ENCODE data around the gene PVR.
A peak's percentile ranks its signal among the peaks of the same experiment; 100 is the strongest.

PVR gene

DNA sequence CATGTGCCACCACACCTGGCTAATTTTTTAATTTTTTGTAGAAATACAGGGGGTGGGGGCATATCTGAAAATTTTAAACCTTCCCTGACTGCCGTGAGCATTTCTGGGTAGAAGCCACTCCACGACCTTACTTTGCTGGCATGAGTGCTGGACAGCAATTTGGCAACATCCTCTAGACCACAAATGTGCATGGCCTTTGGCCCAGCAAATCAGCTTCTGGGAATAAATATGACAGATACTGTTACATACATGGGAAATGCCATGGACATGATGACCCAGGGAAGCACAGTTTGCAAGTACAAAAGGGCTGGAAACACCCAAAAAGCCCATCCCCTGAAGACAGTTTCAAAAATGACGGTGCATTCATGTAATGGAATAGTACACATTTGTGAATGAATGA is 3.2 kb upstream of the PVR start:
- TF ChIP-seq, protein P1, sequence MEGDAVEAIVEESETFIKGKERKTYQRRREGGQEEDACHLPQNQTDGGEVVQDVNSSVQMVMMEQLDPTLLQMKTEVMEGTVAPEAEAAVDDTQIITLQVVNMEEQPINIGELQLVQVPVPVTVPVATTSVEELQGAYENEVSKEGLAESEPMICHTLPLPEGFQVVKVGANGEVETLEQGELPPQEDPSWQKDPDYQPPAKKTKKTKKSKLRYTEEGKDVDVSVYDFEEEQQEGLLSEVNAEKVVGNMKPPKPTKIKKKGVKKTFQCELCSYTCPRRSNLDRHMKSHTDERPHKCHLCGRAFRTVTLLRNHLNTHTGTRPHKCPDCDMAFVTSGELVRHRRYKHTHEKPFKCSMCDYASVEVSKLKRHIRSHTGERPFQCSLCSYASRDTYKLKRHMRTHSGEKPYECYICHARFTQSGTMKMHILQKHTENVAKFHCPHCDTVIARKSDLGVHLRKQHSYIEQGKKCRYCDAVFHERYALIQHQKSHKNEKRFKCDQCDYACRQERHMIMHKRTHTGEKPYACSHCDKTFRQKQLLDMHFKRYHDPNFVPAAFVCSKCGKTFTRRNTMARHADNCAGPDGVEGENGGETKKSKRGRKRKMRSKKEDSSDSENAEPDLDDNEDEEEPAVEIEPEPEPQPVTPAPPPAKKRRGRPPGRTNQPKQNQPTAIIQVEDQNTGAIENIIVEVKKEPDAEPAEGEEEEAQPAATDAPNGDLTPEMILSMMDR (conservative IDR thresholded peaks at IDR 0.05): no peak
- no peak for TF ChIP-seq ZFX (IDR thresholded peaks at IDR 0.05)
- no peak overlapping the region for H3K27ac ChIP-seq

DNA sequence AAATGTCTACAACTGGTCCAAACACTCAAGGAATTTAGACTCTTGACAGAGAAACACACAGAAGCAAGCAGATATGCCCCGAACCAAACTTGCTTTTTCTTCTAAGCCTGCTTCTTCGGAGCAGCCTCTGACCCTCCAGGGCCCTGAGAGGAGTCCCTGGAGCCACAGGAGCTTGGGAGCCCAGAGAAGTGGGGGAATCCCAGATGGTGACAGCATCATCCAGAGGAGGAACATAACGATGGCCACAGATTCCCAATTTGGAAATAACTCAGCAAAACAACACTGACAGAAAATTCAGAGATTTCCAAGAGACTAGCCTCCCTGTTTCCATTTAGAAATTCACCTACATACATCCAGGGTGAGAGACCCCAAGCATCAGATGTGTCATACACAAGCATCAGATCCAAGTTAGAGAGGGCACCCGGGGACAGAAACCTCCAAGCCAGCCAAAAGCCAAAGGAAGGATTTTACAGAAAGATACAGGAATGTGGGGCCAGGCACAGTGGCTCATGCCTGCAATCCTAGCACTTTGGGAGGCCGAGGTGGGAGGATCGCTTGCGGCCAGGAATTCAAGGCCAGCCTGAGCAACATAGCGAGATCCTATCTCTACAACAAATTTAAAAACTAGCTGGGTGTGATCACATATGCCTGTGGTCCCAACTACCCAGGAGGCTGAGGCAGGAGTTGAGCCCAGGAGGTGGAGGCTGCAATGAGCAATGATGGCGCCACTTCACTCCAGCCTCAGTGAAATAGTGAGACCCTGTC is 2.0 kb upstream of the PVR start:
- no peak for TF ChIP-seq ZFX (IDR thresholded peaks at IDR 0.05)
- TF ChIP-seq, protein P1 (conservative IDR thresholded peaks at IDR 0.05): no peak
- H3K27ac ChIP-seq: no peak overlapping the region

GRCh38 chr19:44642377-44642776 is 1.3 kb upstream of the PVR start:
- TF ChIP-seq, protein P1 (conservative IDR thresholded peaks at IDR 0.05): no peak
- no peak for TF ChIP-seq ZFX (IDR thresholded peaks at IDR 0.05)
- no peak overlapping the region for H3K27ac ChIP-seq

GRCh38 chr19:44644402-44645016 is 799 bp downstream of the PVR start:
- TF ChIP-seq ZFX (IDR thresholded peaks at IDR 0.05): no peak
- TF ChIP-seq, protein P1 (conservative IDR thresholded peaks at IDR 0.05): no peak
- H3K27ac ChIP-seq: peak overlapping the region; percentile 91

- H3K27ac ChIP-seq: no peak overlapping the region
- no peak for TF ChIP-seq ZFX (IDR thresholded peaks at IDR 0.05)
Observed at GRCh38 chr19:44645407-44646048, 1.8 kb downstream of the PVR start.

DNA sequence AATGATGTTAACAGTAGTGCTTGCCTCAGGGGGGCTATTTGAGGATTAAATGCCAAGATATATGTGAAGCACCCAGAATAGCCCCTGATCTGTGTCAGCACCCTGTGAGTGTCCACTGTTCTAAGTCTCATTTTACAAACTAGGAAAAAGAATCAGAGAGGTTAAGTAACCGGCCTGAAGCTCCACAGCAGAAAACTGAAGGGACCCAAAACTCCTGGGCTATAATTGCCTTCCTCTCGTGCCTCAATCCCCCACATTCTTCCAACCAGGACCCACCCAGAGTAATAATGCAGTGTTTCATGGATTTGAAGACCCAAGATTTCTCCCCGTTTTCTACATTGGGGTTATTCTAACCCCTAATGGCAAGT is 2.3 kb downstream of the PVR start:
- no peak overlapping the region for H3K27ac ChIP-seq
- TF ChIP-seq, protein P1 (conservative IDR thresholded peaks at IDR 0.05): no peak

DNA sequence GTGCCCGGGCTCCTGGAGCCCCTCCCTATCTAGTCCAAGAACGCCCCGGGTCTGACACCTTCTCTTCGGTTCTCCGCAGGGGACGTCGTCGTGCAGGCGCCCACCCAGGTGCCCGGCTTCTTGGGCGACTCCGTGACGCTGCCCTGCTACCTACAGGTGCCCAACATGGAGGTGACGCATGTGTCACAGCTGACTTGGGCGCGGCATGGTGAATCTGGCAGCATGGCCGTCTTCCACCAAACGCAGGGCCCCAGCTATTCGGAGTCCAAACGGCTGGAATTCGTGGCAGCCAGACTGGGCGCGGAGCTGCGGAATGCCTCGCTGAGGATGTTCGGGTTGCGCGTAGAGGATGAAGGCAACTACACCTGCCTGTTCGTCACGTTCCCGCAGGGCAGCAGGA is 3.4 kb downstream of the PVR start:
- no peak for TF ChIP-seq ZFX (IDR thresholded peaks at IDR 0.05)
- TF ChIP-seq, protein P1 (conservative IDR thresholded peaks at IDR 0.05): no peak
- H3K27ac ChIP-seq: no peak overlapping the region

All from C4-2B (cell line).